HG03575 (cell line): ENCODE results near the gene MYZAP.

Experiments
- ATAC-seq: cut with Tn5 transposase; IDR thresholded peaks from one replicate; pipeline ENCODE4 v1.9.1; 2021; ENCODE audit not compliant: unreplicated experiment, insufficient number of reproducible peaks, low FRiP score; ENCODE audit errors: extremely low read depth

Gene MYZAP

DNA sequence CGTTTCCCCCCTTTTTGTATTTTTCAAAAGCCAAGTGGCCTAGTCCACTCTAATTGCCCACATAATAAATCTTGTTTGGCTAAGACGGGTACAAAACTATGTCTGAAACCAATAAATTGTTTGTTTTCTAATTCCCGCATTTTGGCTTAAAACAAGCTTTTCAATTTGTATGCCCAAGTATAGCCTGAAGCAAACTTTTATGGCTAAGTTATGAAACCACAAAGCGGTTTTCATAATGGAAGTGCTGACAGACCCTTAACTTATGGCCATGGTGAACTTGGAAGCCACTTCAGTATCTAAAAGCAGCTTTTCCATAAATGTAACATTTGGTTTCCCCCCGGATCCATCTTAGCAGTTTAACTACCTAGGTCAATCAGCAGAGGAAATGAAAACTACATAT lies 84.9 kb downstream of the MYZAP start:
- no peak for ATAC-seq

DNA sequence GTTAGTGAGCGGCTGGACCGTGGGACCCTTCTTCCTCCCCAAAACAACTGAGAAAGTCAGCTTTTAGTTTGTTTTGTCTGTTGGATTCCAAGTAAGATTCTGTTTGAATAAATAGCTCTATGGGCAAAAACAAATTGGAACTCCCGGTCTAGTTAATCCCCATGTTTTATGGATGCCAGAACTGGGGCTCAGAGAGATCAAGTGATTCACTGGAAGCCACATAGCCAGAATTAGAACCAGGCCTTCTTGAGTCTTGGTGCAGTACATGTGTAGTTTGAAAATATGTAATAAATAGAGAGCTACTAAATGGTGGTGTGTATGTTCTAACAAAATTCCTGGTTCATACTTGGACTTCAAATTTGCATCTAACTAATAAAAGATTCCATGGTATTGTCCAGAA lies 85.5 kb downstream of the MYZAP start:
- ATAC-seq: no peak

DNA sequence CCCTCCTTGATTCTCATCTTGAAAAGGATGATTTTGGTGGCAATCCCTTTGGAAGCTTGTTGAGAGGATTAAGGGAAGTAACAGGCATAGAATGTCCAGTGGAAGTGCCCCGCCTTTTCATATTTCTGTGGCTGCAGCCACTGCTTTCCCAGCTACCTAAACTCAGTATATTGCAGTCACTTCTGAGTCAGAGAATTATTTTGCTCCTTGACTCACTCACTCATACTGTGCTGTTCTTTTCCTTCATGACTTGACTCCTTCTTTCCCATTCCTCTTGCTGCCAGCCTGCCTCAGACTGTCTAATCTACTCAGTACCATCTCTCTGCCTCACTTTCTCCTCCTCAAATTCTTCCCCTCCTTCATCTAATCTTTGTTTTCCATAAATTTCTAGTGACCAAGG lies 88.3 kb downstream of the MYZAP start:
- no peak for ATAC-seq

DNA sequence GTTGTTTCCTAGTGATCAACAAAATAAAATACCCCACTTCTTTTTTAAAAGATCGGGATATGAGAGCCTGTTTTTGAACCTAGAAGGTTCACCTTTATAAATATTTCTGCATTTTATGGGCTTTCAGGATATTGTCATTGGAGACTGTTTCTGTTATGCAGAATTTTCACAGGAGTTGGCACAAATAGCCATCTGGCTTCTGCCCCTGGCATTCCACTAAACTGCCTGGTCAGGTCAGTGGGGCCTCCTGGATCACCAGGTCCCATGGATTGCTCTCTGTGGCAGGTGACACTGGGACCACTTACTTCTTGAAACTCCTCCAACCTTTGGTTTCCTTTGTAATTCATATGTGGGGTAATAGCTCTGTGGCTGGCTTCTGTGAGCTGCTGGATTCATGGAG lies 89.3 kb downstream of the MYZAP start:
- ATAC-seq: no peak

DNA sequence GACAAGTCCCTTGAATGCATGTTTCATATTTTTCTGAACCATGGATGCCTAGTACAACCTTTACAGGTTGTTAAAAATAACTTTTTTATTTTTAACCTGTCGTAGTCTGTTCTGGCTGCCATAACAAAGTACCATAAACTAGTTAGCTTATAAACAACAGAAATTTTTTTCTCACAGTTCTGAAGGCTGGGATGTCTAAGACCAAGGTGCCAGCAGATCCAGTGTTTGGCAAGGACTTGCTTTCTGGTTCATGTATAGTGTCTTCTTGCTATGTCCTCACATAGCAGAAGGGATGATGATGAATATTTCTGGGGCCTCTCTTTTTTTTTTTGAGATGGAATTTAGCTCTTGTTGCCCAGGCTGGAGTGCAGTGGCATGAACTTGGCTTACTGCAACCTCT lies 91.8 kb downstream of the MYZAP start:
- no peak for ATAC-seq

DNA sequence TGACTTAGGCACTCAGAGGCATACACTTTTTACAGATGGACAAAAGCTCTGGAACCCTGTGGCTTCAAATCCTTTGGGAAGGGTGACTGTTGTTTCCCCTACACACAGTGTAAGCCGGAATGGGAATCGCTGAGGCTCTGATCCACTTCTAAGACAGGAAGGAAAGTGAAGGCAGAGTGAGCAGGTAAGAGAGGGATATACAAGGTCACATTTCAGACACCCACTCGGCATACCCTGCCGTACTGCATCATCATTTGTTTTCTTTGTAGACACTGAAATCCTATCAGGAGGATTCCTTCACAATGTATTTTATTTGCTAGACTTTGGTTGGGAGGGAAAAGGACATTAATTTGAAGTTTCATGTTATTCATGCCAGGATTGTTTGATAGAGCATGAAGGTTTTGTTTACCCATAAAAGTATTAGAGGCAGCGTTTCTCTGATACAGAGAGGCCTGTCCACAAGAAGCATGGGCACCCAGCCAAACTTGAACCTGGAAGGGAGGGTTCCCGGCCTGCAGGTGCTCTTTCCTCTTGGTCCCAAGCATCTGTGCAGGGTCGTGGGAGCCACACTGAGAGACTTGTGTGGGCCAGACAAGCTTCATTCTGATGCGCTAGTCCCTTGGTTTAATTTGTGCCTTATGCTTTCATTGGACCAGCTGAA lies 92.9 kb downstream of the MYZAP start:
- no peak for ATAC-seq

DNA sequence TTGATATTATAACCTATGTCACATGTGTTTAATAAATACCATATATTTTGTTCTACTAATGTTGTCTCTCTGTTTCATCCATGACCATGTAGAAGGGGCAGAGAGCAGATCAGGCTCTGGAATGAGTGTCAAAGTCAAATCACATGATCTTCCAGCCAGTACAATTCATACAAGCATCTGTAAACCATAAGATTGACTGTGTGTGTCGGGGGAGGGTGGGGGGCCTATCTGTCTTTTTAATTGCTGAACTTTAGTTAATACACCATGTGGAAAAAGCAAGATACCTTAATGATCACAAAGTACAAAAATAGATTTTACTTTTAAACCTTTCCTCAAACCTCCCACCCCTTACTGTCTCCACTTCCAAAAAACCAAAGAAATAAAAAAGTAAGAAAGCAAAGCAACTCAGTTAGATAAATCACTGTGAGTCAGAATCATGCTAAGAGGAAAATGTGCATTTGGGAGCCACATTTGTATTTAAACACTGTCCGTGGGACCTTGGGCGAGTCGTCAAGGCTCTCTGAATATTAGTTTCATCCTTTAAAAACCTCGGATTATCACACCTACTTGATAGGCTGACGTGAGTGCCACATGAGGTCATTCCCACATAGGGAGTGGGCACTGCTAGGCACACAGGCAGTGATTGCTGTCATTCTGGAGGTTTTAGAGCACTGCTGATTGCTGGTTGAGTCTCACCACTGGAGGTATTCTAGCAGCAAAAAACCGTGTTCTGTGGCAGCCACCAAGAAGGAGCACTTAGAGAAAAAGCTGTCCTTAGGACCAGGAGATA lies 93.8 kb downstream of the MYZAP start:
- ATAC-seq: no peak

DNA sequence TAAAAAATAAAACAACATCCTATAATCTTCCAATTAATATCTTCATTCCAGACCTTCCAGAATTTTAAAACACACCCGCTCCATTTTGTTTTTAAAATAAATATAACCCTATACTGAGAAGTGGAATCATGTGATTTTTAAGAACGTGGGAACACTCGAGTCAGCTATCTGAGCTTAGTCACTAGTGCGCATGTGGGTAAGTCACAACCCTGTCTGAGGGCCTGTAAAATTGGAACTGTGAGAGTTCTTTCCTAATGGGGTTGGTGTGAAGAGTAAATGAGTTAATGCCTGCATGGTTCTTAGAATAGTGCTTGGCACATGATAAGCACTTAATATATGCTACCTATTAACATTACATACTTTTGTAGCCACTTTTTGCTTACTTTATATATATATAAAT lies 95.0 kb downstream of the MYZAP start:
- ATAC-seq: no peak

DNA sequence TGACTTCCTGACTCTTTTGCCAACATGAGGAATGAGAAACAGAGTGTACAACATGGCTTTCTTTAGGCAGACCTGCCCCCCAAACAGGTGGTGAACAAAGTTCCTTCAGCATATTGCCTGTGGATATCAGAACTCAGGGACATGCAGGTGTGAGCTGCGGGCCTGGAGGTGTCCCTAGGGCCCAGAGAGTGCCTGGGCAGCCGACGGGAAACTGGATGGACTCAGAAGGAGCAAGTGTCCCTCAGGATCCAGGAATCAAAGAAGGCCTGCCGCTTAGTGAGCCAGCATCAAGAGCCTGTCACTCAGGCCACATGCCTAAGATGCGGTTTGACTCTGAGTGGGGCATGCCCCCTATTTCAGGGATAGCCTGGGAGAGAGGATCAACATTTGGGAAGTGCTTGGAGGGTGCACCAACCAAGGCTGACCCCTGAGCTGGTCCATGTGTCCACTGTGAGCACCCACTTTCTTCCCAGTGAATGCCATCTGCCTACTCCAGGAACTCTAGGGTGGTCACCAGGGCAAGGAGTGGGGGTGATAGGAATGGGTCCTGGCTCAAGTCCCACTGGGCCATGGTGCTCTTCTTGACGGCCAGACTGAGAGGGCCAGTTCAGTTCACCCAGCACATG lies 98.8 kb downstream of the MYZAP start:
- ATAC-seq: no peak

DNA sequence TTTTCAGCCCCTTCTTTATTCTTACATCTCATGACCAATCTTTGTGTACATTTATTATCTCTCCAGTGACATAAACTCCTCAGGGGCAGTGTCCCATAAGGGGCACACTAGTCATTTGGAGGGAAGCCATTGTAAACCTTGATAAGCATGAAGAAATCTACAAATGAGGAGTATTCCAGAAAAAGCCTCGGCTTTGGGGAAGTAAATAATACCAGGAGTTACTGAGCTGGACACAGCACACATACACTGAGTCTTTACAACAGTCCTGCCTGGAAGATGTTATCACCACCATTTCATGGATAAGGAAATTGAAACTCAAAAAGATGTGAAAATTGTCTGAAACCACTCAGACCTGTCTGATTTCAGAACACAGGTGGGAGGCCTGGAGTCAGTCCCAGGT lies 99.4 kb downstream of the MYZAP start:
- ATAC-seq: no peak

DNA sequence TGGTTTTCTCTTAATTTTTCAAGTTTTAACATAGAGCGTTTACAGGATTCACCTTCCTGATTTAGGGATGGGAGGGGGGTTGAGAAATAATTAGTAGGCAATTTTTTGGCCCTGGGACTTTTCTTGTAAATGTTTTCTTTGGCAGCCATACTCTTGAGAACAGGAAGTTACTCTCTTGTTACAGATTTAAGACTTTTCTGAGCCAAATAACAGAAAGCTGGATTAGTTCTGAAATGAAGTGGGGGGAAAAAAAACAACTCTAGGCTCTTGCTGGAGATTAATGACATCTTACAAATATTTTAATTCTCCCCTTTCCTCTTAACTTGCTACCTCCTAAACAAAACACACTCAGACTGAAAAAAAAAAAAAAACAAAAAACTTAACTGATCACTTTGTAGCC lies 101.0 kb downstream of the MYZAP start:
- no peak for ATAC-seq

DNA sequence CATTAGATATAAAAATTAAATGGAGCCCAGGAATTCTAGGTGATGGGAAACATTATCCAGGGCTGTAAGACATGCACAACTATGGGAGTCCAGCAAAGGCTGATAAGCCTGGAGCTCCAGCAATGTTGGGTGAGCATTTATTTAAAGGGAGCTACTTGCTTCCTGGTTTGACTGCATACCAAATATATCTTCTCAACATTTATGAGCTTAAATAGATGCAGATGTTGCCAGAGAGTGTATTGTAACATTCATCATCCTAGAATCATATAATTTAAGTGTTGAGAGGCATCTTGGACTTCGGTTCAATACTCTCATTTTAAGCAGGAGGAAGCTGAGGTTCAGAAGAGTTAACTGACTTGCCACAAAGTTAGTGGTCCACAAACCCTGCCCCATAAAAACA lies 102.6 kb downstream of the MYZAP start:
- no peak for ATAC-seq

DNA sequence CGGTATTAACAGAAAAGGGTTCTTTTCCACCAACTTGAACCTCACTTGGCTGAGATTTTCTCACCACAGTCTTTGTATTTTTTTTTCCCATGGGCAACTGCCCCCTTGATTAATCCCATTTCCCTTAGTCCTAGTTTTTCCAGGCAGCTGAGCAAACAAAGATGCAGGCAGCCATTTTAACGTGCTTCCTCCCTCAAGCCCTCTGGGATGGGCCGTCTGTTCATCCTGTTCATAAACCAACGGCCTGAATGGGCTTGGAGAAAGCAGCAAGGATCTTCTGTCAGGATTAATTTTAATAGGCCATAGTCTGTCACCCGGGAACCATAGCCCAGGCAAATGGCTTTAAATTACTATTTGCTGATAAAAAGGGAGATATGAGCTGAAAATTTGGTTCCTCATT lies 104.4 kb downstream of the MYZAP start:
- no peak for ATAC-seq

DNA sequence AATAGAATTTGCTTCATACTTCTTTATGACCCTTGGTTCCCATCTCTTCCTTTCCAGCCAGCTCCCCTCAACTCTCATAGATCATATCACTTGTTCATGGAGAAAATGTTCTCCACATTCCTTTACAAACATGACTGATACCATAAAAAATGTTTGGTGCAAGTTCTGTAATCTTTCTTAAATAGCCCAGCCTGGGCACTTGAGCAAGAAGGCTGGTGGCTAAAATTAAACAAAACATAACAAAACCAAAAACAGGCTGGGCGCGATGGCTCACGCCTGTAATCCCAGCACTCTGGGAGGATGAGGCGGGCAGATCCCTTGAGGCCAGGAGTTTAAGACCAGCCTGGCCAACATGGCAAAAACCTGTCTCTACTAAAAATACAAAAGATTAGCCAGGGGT lies 105.9 kb downstream of the MYZAP start:
- no peak for ATAC-seq

DNA sequence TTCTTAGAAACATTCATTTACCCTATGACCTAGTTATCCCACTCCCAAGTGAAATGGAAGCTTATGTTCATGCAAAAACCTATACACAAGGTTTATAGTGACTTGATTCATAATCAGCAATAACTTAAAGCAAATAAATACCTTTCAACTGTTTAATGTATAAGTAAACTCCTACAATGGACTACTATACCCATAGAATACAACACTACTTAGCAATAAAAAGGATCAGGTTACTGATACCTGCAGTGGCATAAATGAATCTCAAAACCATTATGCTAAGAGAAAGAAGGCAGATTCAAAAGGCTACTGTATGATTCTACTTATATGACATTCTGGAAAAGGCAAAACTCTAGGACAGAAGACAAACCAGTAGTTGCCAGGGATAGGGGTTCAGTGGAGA lies 106.5 kb downstream of the MYZAP start:
- ATAC-seq: no peak

DNA sequence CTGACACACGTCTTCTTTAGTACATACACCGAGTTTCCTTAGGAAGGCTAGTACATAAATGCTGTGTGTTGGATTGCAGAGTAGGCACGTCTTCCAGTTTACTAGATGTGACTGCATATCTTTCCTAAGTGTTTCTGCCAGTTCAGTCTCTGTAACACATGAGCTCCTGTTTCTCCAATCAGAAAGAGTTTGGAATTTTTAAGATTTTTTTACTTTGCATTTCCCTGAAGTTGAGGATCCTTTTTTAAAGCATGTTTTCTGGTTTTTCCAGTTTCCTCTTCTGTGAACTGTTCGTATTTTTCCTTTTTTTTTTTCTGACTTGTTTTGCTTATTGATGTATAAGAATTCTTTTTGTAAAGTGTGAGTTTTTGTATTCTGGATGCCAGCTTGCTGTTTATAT lies 107.3 kb downstream of the MYZAP start:
- ATAC-seq: no peak

DNA sequence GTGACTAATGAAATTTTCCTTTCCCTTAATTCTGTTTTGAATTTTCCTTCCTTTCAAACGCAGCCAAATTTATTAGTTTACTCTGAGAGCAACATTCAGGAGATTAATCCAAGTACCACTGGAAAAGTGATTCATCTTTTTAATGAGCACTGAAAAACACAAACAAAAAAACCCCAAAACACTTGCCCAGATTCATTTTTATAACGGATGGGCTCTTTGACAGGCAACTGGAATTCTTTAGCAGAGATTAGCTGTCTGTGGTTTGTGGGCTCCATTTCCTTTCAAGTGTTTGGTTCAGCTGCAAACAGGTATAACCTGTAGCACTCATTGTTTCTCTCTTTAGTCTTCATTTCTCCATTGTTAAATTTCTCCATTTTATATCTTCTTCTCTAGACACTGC lies 111.7 kb downstream of the MYZAP start:
- no peak for ATAC-seq

DNA sequence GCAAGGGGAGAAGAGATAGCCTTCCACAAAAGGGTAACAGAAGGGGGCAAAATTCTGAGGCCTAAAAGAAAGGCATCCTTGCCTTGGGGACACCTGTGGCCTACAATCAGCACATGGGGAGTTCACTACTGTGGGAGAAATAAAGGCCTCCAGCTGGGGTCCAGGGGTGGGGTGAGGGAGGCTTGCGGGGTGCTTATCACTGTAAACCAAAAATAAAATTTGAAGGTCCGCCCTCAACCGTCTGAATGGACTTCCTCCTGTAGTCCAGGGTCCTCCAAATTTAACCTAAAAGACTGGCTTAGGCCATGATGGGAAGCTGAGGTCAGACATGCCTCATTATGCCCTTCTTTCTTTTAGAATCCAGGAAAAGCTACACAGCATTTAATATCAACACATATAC lies 112.7 kb downstream of the MYZAP start:
- ATAC-seq: no peak

DNA sequence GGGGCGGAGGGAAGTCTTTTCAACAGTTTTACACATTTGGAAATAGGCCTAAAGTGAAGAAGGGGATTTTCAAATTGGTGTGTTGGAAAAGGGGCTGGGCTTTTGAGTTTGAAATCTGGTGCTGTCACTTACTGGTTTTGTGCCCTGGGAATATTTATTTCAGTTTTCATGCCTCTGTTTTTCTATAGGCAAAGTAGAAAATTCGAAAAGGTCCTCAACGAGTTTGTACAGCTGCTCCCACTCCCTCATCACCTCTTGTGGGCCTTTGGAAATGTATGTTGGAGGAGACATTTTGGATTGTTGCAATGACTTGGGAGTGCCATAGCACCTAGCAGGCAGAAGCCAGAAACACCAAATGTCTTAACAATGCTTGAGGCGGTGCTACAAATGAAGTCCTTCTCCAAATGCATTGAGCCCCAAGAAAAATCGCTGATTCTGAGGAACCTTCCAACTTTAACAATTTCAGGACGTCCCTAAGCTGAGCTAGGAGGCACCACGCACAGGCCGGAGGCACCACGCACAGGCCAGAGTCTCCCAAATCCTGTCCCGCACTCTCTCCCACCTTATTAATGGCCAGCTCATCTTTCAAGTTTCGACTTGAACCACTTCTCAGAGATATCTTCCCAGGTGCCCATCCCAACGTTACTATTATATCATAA lies 114.2 kb downstream of the MYZAP start:
- no peak for ATAC-seq
